NT2/D1 (cell line): Measurements from ENCODE around the gene PLD1.
A peak's percentile ranks its signal among the peaks of the same experiment; 100 is the strongest.

Experiments used
- DNase-seq: peaks from one replicate; pipeline ENCODE4 v3.0.0-alpha.2; 2011; ENCODE audit warnings: low read depth, low spot score
- H3K27me3 ChIP-seq: 2 replicates; pipeline ENCODE4 v1.6.0; 2011; ENCODE audit warnings: mild to moderate bottlenecking; ENCODE audit not compliant: insufficient read length, insufficient read depth
- H3K36me3 ChIP-seq: 2 replicates; pipeline ENCODE4 v1.6.1; 2011; ENCODE audit warnings: mild to moderate bottlenecking, low read length, mixed read lengths; ENCODE audit not compliant: insufficient read depth, insufficient read length
- H3K4me1 ChIP-seq: 2 replicates; pipeline ENCODE4 v1.5.1; 2011; ENCODE audit not compliant: insufficient read depth, insufficient read length
- H3K4me3 ChIP-seq: 2 replicates; pipeline ENCODE4 v1.5.1; 2011; ENCODE audit warnings: low read depth; ENCODE audit not compliant: insufficient read length
- H3K9ac ChIP-seq: 2 replicates; pipeline ENCODE4 v1.6.0; 2011; ENCODE audit warnings: low read depth; ENCODE audit not compliant: insufficient read length
- H3K9me3 ChIP-seq: 2 replicates; pipeline ENCODE4 v1.5.1; 2011; ENCODE audit warnings: mild to moderate bottlenecking, low read length; ENCODE audit not compliant: insufficient read depth
- SUZ12 ChIP-seq: IDR thresholded peaks from 2 replicates; pipeline ENCODE4 v1.6.1; 2011; ENCODE audit not compliant: insufficient read length, insufficient read depth; ENCODE audit errors: extremely low read depth
- YY1 ChIP-seq: IDR thresholded peaks from 2 replicates; pipeline ENCODE4 v1.6.1; 2011; ENCODE audit not compliant: insufficient read length, insufficient read depth
- ZNF274 ChIP-seq: IDR thresholded peaks from 2 replicates; pipeline ENCODE4 v1.6.1; 2011; ENCODE audit warnings: mild to moderate bottlenecking, low read depth, low read length

PLD1 gene

GRCh38 chr3:171847595-171848259 is 37.4 kb upstream of the PLD1 start:
- H3K9me3 ChIP-seq, result peaks cover 2% of the 10 kb centered on the region; the same call in 1 of the 2 replicates
- H3K4me1 ChIP-seq, result no peaks in the 10 kb centered on the region
- H3K4me3 ChIP-seq, result no peak overlapping the region
- TF ChIP-seq YY1 (no peak), SUZ12 (no peak), ZNF274 (no peak)
- no peaks in the 10 kb centered on the region for H3K36me3 ChIP-seq
- no peaks in the 10 kb centered on the region for H3K27me3 ChIP-seq
- no peak overlapping the region for H3K9ac ChIP-seq
- DNase-seq, result no peak

DNA sequence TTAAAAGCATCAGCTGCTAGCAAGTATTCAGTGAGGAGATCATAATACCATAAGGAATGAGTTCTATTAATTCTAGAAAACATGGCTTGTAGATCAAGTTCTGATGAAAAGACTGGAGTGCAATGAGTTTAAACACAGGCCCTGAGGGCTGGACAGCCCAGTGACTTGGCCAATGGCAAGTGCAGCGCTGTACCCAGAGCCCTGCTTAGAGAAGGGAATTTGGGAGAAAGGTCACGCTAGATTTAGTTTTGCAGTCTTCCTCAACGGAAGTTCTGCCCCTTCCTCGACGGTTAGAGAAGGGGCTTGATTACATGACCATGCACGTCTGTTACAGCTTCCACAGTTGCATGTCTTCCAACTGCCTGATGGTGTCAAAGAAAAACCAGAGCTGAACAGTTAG is 36.9 kb upstream of the PLD1 start:
- Histone ChIP-seq H3K9me3 (no peaks in the 10 kb centered on the region), H3K4me3 (no peak overlapping the region), H3K36me3 (no peaks in the 10 kb centered on the region), H3K4me1 (no peaks in the 10 kb centered on the region), H3K9ac (no peak overlapping the region), H3K27me3 (no peaks in the 10 kb centered on the region)
- no peak for DNase-seq
- TF ChIP-seq SUZ12 (no peak), YY1 (no peak), ZNF274 (no peak)

GRCh38 chr3:171846597-171846996 is 36.3 kb upstream of the PLD1 start:
- Histone ChIP-seq H3K27me3 (no peaks in the 10 kb centered on the region), H3K9me3 (no peaks in the 10 kb centered on the region), H3K4me1 (no peaks in the 10 kb centered on the region), H3K4me3 (no peak overlapping the region), H3K9ac (no peak overlapping the region), H3K36me3 (no peaks in the 10 kb centered on the region)
- no peak for TF ChIP-seq YY1
- TF ChIP-seq SUZ12, result no peak
- TF ChIP-seq ZNF274, result no peak
- no peak for DNase-seq

DNA sequence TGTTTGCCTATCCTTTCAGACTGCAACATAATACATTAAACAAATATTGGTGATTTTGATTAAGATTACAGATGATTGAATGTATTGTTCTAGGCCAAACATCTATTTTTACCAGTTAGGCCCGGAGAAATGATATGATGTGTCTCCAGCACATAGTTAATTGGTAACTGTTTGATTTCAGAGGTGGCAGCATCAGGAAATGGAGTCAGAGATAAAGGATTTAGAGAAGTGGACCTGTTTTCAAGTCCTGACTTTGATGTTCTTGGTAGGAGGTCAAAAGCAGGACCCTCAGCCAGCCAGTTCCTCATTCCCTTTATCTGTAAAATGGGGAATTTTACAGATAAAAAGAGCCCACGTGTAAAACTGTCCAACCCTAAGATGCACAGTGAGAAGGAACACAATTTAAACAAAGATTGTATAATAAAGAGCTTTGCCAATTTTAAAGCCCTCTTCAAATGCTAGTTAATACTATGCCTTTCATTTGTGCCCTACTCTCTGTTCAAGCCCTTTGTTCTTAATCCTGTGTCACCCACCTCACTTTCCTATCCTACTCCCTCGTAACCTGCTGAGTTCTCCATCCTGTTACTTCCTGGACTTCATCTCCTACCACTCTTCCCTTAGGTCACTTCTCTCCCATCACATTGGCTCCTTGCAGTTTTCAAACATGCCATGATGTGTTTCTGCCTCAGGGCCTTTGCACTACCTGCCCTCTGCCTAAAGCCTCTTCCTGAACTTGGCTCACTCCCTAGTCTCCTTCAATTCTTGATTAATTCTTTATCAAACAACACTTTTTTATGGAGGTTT is 35.4 kb upstream of the PLD1 start:
- TF ChIP-seq ZNF274 (no peak), YY1 (no peak), SUZ12 (no peak)
- H3K36me3 ChIP-seq, result no peaks in the 10 kb centered on the region
- no peak overlapping the region for H3K9ac ChIP-seq
- H3K4me1 ChIP-seq, result no peaks in the 10 kb centered on the region
- no peak for DNase-seq
- H3K9me3 ChIP-seq, result no peaks in the 10 kb centered on the region
- no peak overlapping the region for H3K4me3 ChIP-seq
- H3K27me3 ChIP-seq, result no peaks in the 10 kb centered on the region

DNA sequence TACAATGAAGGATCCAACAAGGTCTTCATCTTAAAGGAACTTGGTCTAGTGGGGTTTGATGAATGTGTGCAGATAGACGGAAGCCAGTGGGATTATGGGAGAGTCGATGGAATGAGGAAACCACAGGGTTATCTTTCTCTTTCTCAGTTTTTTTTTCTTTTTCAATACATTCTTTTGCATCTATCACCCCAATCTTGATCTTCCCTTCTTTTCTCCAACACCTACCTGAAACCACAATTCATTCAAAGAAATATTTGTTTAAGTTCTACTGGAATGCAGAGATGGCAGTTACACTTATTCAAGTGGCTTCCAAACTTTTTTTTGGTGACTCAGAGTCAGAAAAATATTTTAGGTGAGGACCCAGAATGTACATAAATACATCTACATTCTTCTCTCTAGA is 34.6 kb upstream of the PLD1 start:
- TF ChIP-seq YY1 (no peak), ZNF274 (no peak), SUZ12 (no peak)
- Histone ChIP-seq H3K4me1 (no peaks in the 10 kb centered on the region), H3K4me3 (no peak overlapping the region), H3K9me3 (no peaks in the 10 kb centered on the region), H3K27me3 (no peaks in the 10 kb centered on the region), H3K9ac (no peak overlapping the region), H3K36me3 (no peaks in the 10 kb centered on the region)
- DNase-seq, result no peak

DNA sequence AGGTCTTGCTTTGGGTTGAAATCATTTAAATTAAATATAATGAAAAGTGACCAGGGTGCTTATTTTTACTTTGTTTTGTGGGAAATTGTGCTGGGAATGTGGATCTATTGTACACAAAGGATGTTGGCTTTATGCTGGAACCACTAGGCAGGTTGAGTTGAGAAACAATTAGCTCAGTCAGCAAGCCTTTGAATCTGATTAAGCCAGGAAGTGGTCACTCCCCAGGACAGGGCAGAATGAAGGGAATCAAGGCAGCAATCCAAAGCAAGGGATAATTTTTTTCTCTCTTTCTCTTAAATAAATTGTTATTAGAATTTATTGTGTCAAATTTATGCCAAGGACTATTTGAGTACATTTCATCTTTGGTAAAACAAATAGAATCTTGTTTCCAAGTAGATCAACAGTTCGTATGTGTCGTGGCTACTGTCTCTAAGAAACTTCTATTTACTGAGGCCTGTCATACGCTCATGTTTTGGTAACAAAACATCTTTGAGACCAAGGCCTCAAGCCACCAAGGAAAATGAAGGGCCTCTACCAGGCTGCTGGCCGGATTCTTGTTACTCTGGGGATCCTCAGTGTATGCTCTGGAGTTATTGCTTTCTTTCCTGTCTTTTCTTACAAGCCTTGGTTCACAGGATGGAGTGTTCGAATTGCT is 32.7 kb upstream of the PLD1 start, which contains the start of gene TMEM212:
Gene TMEM212 (plus strand): TSS at position 486 of the 655 bp plus-strand sequence. CDS start 35 bp downstream, at position 521.
- H3K36me3 ChIP-seq, result no peaks in the 10 kb centered on the region
- TF ChIP-seq YY1 (no peak), SUZ12 (no peak), ZNF274 (no peak)
- H3K4me3 ChIP-seq, result no peak within 1 kb of the TSS
- H3K9ac ChIP-seq, result no peak within 1 kb of the TSS
- H3K27me3 ChIP-seq, result no peaks in the 10 kb centered on the region
- peak; percentile 20 for DNase-seq
- no peaks in the 10 kb centered on the region for H3K4me1 ChIP-seq
- no peaks in the 10 kb centered on the region for H3K9me3 ChIP-seq

- no peaks in the 10 kb centered on the region for H3K27me3 ChIP-seq
- H3K4me3 ChIP-seq, result no peak overlapping the region
- H3K9ac ChIP-seq, result no peak overlapping the region
- DNase-seq, result no peak
- no peaks in the 10 kb centered on the region for H3K9me3 ChIP-seq
- H3K4me1 ChIP-seq, result no peaks in the 10 kb centered on the region
- TF ChIP-seq YY1 (no peak), ZNF274 (no peak)
- H3K36me3 ChIP-seq, result no peaks in the 10 kb centered on the region
Measured at GRCh38 chr3:171841620-171842000, 31.3 kb upstream of the PLD1 start.
